ENCODE results near the gene R3HCC1L.

The R3HCC1L gene

GRCh38 chr10:98269435-98269912 is 135.0 kb downstream of the R3HCC1L start:
- peaks cover 4 to 27% of the 10 kb centered on the region in 2 donors for H3K4me1 ChIP-seq (ENCODE audit: control insufficient read depth in 1 of 2, insufficient read depth in 2 of 2, low read length in 2 of 2)
- H3K36me3 ChIP-seq (ENCODE audit: control insufficient read depth in 1 of 2, insufficient read depth in 2 of 2, low read length in 2 of 2), result no peaks in the 10 kb centered on the region
- H3K9me3 ChIP-seq (ENCODE audit: control insufficient read depth in 1 of 2, low read length in 2 of 2), result no peaks in the 10 kb centered on the region
- H3K4me3 ChIP-seq (ENCODE audit: low read depth in 1 of 2, low read length in 2 of 2), result peak overlapping the region; percentile 39 to 58
- peak overlapping the region; percentile 3 for H3K27ac ChIP-seq (ENCODE audit: low read length)
- H3K27me3 ChIP-seq (ENCODE audit: low read depth, low read length), result no peaks in the 10 kb centered on the region

DNA sequence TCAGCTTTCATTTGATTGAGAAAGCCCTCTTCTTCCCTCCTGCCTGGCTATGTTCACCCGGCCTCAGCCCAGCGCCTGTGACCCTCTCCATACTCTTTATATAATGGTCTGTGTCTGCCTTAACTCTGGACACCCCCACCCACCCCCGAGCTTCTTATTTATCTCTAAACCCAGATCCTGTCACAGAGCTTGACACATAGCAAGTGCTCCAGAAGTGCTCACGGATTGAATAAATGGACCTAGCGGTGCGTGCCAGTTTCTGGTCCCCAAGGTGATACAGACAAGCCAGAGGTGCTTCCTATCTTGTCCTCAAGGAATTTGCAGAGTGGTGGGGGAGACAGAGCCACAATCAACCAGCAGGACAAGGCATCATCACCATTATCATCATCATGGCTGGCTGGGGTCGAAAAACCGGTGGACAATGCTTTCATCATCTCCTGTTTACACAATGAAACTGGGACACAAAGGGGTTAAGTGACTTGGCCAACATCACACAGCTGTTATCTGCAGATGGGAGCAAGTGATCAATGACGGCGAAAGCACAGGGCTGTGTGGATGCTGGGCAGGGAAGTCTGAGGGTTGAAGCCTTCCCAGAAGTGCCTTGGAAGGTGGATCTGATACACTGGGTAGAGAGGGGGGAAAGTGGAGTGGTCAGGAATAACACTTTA is 135.8 kb downstream of the R3HCC1L start:
- no peak overlapping the region for H3K4me3 ChIP-seq (ENCODE audit: low read depth in 1 of 2, low read length in 2 of 2)
- H3K27ac ChIP-seq (ENCODE audit: low read length), result no peak overlapping the region
- H3K9me3 ChIP-seq (ENCODE audit: control insufficient read depth in 1 of 2, low read length in 2 of 2), result no peaks in the 10 kb centered on the region
- no peaks in the 10 kb centered on the region for H3K36me3 ChIP-seq (ENCODE audit: control insufficient read depth in 1 of 2, insufficient read depth in 2 of 2, low read length in 2 of 2)
- H3K27me3 ChIP-seq (ENCODE audit: low read depth, low read length), result no peaks in the 10 kb centered on the region
- H3K4me1 ChIP-seq (ENCODE audit: control insufficient read depth in 1 of 2, insufficient read depth in 2 of 2, low read length in 2 of 2), result peaks cover 4 to 27% of the 10 kb centered on the region in 2 donors

DNA sequence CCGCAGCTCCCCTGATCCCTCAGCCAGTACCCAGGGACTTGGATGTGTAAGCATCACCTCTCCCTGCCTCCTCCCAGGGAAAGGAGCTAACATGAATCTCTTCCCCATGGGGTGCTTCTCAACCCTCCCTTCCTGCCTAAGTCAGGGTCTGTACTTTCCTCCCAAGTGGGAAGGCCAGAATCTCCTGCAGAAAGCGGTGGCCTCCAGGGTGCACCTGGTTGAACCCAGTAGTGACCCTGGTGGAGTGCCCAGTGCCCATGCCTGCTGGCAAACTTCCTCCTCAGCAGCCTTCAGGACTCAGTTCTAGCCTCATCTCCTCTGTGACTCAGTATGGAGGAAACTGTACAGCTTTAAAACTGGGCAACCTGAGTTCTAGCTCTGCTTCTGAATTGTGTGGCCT is 136.3 kb downstream of the R3HCC1L start:
- no peak overlapping the region for H3K27ac ChIP-seq (ENCODE audit: low read length)

GRCh38 chr10:98272245-98272644 is 137.8 kb downstream of the R3HCC1L start:
- H3K27me3 ChIP-seq (ENCODE audit: low read depth, low read length), result no peaks in the 10 kb centered on the region
- H3K4me1 ChIP-seq (ENCODE audit: control insufficient read depth in 1 of 2, insufficient read depth in 2 of 2, low read length in 2 of 2), result peaks cover 4 to 20% of the 10 kb centered on the region in 2 donors
- no peaks in the 10 kb centered on the region for H3K36me3 ChIP-seq (ENCODE audit: control insufficient read depth in 1 of 2, insufficient read depth in 2 of 2, low read length in 2 of 2)
- no peak overlapping the region for H3K27ac ChIP-seq (ENCODE audit: low read length)
- H3K4me3 ChIP-seq (ENCODE audit: low read depth in 1 of 2, low read length in 2 of 2), result no peak overlapping the region
- H3K9me3 ChIP-seq (ENCODE audit: control insufficient read depth in 1 of 2, low read length in 2 of 2), result no peaks in the 10 kb centered on the region

More for the DNA sequence above, 136.3 kb downstream of the R3HCC1L start:
- no peak overlapping the region for H3K4me3 ChIP-seq (ENCODE audit: low read depth in 1 of 2, low read length in 2 of 2)
- no peaks in the 10 kb centered on the region for H3K27me3 ChIP-seq (ENCODE audit: low read depth, low read length)
- no peaks in the 10 kb centered on the region for H3K9me3 ChIP-seq (ENCODE audit: control insufficient read depth in 1 of 2, low read length in 2 of 2)
- H3K36me3 ChIP-seq (ENCODE audit: control insufficient read depth in 1 of 2, insufficient read depth in 2 of 2, low read length in 2 of 2), result no peaks in the 10 kb centered on the region
- H3K4me1 ChIP-seq (ENCODE audit: control insufficient read depth in 1 of 2, insufficient read depth in 2 of 2, low read length in 2 of 2), result peaks cover 4 to 27% of the 10 kb centered on the region in 2 donors

- Histone ChIP-seq H3K4me1 (ENCODE audit: control insufficient read depth in 1 of 2, insufficient read depth in 2 of 2, low read length in 2 of 2) (peaks cover 4 to 17% of the 10 kb centered on the region in 2 donors), H3K4me3 (ENCODE audit: low read depth in 1 of 2, low read length in 2 of 2) (no peak overlapping the region), H3K36me3 (ENCODE audit: control insufficient read depth in 1 of 2, insufficient read depth in 2 of 2, low read length in 2 of 2) (no peaks in the 10 kb centered on the region), H3K27me3 (ENCODE audit: low read depth, low read length) (no peaks in the 10 kb centered on the region), H3K27ac (ENCODE audit: low read length) (no peak overlapping the region), H3K9me3 (ENCODE audit: control insufficient read depth in 1 of 2, low read length in 2 of 2) (no peaks in the 10 kb centered on the region)
Observed at GRCh38 chr10:98272656-98273055, 138.2 kb downstream of the R3HCC1L start.

GRCh38 chr10:98273057-98273850 is 138.8 kb downstream of the R3HCC1L start:
- Histone ChIP-seq H3K36me3 (ENCODE audit: control insufficient read depth in 1 of 2, insufficient read depth in 2 of 2, low read length in 2 of 2) (no peaks in the 10 kb centered on the region), H3K9me3 (ENCODE audit: control insufficient read depth in 1 of 2, low read length in 2 of 2) (no peaks in the 10 kb centered on the region), H3K4me1 (ENCODE audit: control insufficient read depth in 1 of 2, insufficient read depth in 2 of 2, low read length in 2 of 2) (peaks cover 4 to 17% of the 10 kb centered on the region in 2 donors), H3K27ac (ENCODE audit: low read length) (no peak overlapping the region), H3K27me3 (ENCODE audit: low read depth, low read length) (no peaks in the 10 kb centered on the region), H3K4me3 (ENCODE audit: low read depth in 1 of 2, low read length in 2 of 2) (no peak overlapping the region)

GRCh38 chr10:98274562-98274961 is 140.1 kb downstream of the R3HCC1L start:
- no peak overlapping the region for H3K27ac ChIP-seq (ENCODE audit: low read length)
- no peaks in the 10 kb centered on the region for H3K36me3 ChIP-seq (ENCODE audit: control insufficient read depth in 1 of 2, insufficient read depth in 2 of 2, low read length in 2 of 2)
- H3K4me3 ChIP-seq (ENCODE audit: low read depth in 1 of 2, low read length in 2 of 2), result no peak overlapping the region
- no peaks in the 10 kb centered on the region for H3K27me3 ChIP-seq (ENCODE audit: low read depth, low read length)
- no peaks in the 10 kb centered on the region for H3K9me3 ChIP-seq (ENCODE audit: control insufficient read depth in 1 of 2, low read length in 2 of 2)
- peaks cover 0 to 8% of the 10 kb centered on the region in 2 donors for H3K4me1 ChIP-seq (ENCODE audit: control insufficient read depth in 1 of 2, insufficient read depth in 2 of 2, low read length in 2 of 2)

DNA sequence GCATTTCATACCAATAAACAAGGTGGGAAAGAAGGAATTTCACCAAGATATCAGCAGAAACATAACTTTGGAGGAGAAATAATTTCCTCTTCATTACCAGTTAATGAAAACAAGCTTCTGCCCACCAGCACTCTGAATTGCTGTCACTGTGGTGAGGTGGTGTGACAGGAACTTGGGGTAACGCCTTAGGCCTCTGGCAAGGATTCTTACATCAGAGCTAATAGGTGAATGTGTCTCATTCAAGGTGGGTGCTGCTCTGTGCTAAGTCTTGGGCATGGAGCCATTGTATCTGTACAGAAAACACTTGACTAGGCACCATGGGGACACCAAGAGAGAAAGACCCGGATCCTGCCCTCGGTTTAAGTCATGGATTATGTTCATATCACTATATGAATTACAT is 141.9 kb downstream of the R3HCC1L start:
- Histone ChIP-seq H3K9me3 (ENCODE audit: control insufficient read depth in 1 of 2, low read length in 2 of 2) (no peaks in the 10 kb centered on the region), H3K27me3 (ENCODE audit: low read depth, low read length) (no peaks in the 10 kb centered on the region), H3K27ac (ENCODE audit: low read length) (no peak overlapping the region), H3K4me3 (ENCODE audit: low read depth in 1 of 2, low read length in 2 of 2) (no peak overlapping the region), H3K36me3 (ENCODE audit: control insufficient read depth in 1 of 2, insufficient read depth in 2 of 2, low read length in 2 of 2) (no peaks in the 10 kb centered on the region), H3K4me1 (ENCODE audit: control insufficient read depth in 1 of 2, insufficient read depth in 2 of 2, low read length in 2 of 2) (no peaks in the 10 kb centered on the region)

GRCh38 chr10:98285416-98285815 is 151.0 kb downstream of the R3HCC1L start:
- H3K9me3 ChIP-seq (ENCODE audit: control insufficient read depth in 1 of 2, low read length in 2 of 2), result no peaks in the 10 kb centered on the region
- H3K27me3 ChIP-seq (ENCODE audit: low read depth, low read length), result no peaks in the 10 kb centered on the region
- H3K36me3 ChIP-seq (ENCODE audit: control insufficient read depth in 1 of 2, insufficient read depth in 2 of 2, low read length in 2 of 2), result no peaks in the 10 kb centered on the region
- H3K4me1 ChIP-seq (ENCODE audit: control insufficient read depth in 1 of 2, insufficient read depth in 2 of 2, low read length in 2 of 2), result no peaks in the 10 kb centered on the region
- no peak overlapping the region for H3K4me3 ChIP-seq (ENCODE audit: low read depth in 1 of 2, low read length in 2 of 2)
- H3K27ac ChIP-seq (ENCODE audit: low read length), result no peak overlapping the region

DNA sequence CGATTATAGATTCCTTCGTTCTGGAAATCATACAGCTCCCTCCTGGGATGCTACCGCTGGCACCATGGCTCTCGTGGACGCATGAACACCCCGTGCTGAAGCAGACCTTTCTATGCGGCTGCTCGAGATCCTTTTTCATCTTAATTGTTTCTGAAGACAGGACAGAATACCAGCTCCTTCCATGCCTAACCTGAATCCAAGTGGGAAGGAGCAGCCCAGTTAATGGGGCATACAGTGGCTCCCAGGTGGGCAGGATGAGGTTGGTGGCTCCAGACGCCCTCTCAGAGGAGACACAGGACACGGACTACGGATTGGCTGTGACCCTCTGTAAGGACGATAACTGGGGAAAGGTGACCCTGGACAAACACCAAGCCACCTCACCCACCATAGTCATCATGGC is 152.0 kb downstream of the R3HCC1L start:
- Histone ChIP-seq H3K4me3 (ENCODE audit: low read depth in 1 of 2, low read length in 2 of 2) (no peak overlapping the region), H3K27ac (ENCODE audit: low read length) (no peak overlapping the region), H3K36me3 (ENCODE audit: control insufficient read depth in 1 of 2, insufficient read depth in 2 of 2, low read length in 2 of 2) (no peaks in the 10 kb centered on the region), H3K4me1 (ENCODE audit: control insufficient read depth in 1 of 2, insufficient read depth in 2 of 2, low read length in 2 of 2) (no peaks in the 10 kb centered on the region), H3K27me3 (ENCODE audit: low read depth, low read length) (no peaks in the 10 kb centered on the region), H3K9me3 (ENCODE audit: control insufficient read depth in 1 of 2, low read length in 2 of 2) (no peaks in the 10 kb centered on the region)

GRCh38 chr10:98287321-98287720 is 152.9 kb downstream of the R3HCC1L start:
- Histone ChIP-seq H3K27ac (ENCODE audit: low read length) (no peak overlapping the region), H3K4me3 (ENCODE audit: low read depth in 1 of 2, low read length in 2 of 2) (no peak overlapping the region), H3K27me3 (ENCODE audit: low read depth, low read length) (no peaks in the 10 kb centered on the region), H3K4me1 (ENCODE audit: control insufficient read depth in 1 of 2, insufficient read depth in 2 of 2, low read length in 2 of 2) (no peaks in the 10 kb centered on the region), H3K9me3 (ENCODE audit: control insufficient read depth in 1 of 2, low read length in 2 of 2) (no peaks in the 10 kb centered on the region), H3K36me3 (ENCODE audit: control insufficient read depth in 1 of 2, insufficient read depth in 2 of 2, low read length in 2 of 2) (no peaks in the 10 kb centered on the region)

All from muscle layer of duodenum (tissue), 2 donors.